ENCODE results near the gene PRMT7. TPM values are rescaled to one million over a fixed set of nuclear protein-coding genes. Genes with fewer than 3 reads are reported as not detected.

PRMT7 gene
- total and polyA plus RNA-seq, 2 of the 8 experiments (the other 6 are each of a cell fraction or from before 2014, with no cell fraction given): 48.2 to 49.3 TPM

- no peak for TF ChIP-seq RXRA (IDR thresholded peaks at IDR 0.05; ENCODE audit: insufficient read depth, low read depth, low read length)
- no peak for TF ChIP-seq KDM4A (IDR thresholded peaks at IDR 0.05; ENCODE audit: low read depth, low read length, severe bottlenecking)
- no peak for TF ChIP-seq ZNF274 (IDR thresholded peaks at IDR 0.05; ENCODE audit: borderline replicate concordance, extremely low read depth, low read length)
- TF ChIP-seq POLR2AphosphoS5 (IDR thresholded peaks at IDR 0.05; ENCODE audit: low read depth, low read length): no peak
- TF ChIP-seq BRCA1 (IDR thresholded peaks at IDR 0.05; ENCODE audit: low read depth, low read length): no peak
- no peak for TF ChIP-seq TCF12 (IDR thresholded peaks at IDR 0.05; ENCODE audit: low read depth, low read length)
- no peak for TF ChIP-seq GTF2F1 (IDR thresholded peaks at IDR 0.05; ENCODE audit: borderline replicate concordance, low read depth, low read length)
- TF ChIP-seq CEBPB (IDR thresholded peaks at IDR 0.05; ENCODE audit: low read depth, low read length): no peak
- no peak for TF ChIP-seq YY1 (IDR thresholded peaks at IDR 0.05; ENCODE audit: low read depth, low read length)
Observed at GRCh38 chr16:68331879-68332410, 21.1 kb downstream of the PRMT7 start (continued).
